Neural cell (in vitro differentiated cells): Measurements from ENCODE around the gene GFM1.

Experiments used
- CTCF ChIP-seq: fragments of 450-650 bp; IDR thresholded peaks from 2 replicates; pipeline ENCODE4 v1.5.1; 2014; ENCODE audit warnings: antibody characterized with exemption, mild to moderate bottlenecking, moderate library complexity; ENCODE audit not compliant: poor library complexity, severe bottlenecking
- REST ChIP-seq: IDR thresholded peaks from 2 replicates; pipeline ENCODE4 v1.6.1; 2012; ENCODE audit warnings: borderline replicate concordance
- SMC3 ChIP-seq: fragments of 450-650 bp; conservative IDR thresholded peaks from 2 replicates; pipeline ENCODE4 v1.6.1; 2014; ENCODE audit warnings: antibody characterized with exemption, mild to moderate bottlenecking, moderate library complexity; ENCODE audit not compliant: poor library complexity

DNA sequence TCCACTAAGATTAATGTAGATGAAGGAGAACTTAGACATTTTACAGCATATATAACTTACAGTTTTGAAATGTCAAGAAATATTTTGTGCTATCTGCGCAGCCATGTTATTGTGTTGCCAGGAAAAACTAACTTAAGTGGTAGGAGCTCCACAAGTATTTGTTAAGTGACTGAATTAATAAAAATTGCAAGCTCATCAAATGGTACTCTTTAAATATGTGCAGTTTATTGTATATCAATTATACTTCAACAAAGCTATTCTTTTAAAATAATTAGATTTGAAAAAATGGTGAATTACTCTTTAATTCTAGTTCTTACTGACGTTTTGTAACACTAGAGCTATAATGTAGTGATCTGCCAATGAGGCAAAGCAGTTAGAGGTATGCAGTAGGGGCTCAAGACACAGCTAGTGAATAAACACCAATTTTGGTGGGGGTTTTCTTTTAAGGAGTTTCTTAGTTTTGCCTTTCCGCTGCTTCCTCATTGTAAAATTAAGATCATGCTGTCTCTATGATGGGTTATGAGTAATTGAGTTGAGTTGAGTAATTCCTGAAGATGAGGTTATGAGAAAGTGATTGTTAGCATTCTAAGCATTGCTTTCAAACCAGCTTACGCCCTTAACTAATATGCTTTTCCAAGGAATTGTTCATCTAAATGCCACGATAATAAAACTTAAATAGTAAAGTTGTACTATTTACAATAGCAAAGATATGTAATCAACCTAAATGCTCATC, 39.1 kb downstream of the GFM1 start:
- TF ChIP-seq CTCF (no peak), REST (no peak), SMC3 (no peak)
